ENCODE measurements around the gene GPX6. TPM values are rescaled to one million over a fixed set of nuclear protein-coding genes. Genes with fewer than 3 reads are reported as not detected.

The GPX6 gene
- total and polyA plus RNA-seq, 8 donors, result 0.71 to 2.0 (median 1.5) TPM; not detected in 2

- TF ChIP-seq CTCF (IDR thresholded peaks at IDR 0.05), result no peak
- Histone ChIP-seq H3K27ac (no peak overlapping the region), H3K36me3 (no peaks in the 10 kb centered on the region), H3K4me1 (no peaks in the 10 kb centered on the region), H3K4me3 (no peak overlapping the region), H3K9me3 (no peaks in the 10 kb centered on the region), H3K27me3 (peaks cover 8 to 75% of the 10 kb centered on the region in 2 donors)
- DNase-seq (no peak), ATAC-seq (no peak)
- intact Hi-C loops (cut with DNase I), result no loop called here
Measured at GRCh38 chr6:28537065-28537464, 21.5 kb upstream of the GPX6 start.

GRCh38 chr6:28534875-28535274 lies 19.3 kb upstream of the GPX6 start:
- Histone ChIP-seq H3K27ac (no peak overlapping the region), H3K36me3 (no peaks in the 10 kb centered on the region), H3K4me1 (no peaks in the 10 kb centered on the region), H3K4me3 (no peak overlapping the region), H3K27me3 (peaks cover 8 to 66% of the 10 kb centered on the region in 2 donors), H3K9me3 (no peaks in the 10 kb centered on the region)
- intact Hi-C loops (cut with DNase I), result no loop called here
- TF ChIP-seq CTCF (IDR thresholded peaks at IDR 0.05), result no peak
- DNase-seq (no peak), ATAC-seq (no peak)

- no peak for TF ChIP-seq CTCF (IDR thresholded peaks at IDR 0.05)
- Histone ChIP-seq H3K9me3 (no peaks in the 10 kb centered on the region), H3K4me3 (no peak overlapping the region), H3K27me3 (peaks cover 8 to 66% of the 10 kb centered on the region in 2 donors), H3K36me3 (no peaks in the 10 kb centered on the region), H3K27ac (no peak overlapping the region), H3K4me1 (no peaks in the 10 kb centered on the region)
- no peak for DNase-seq
- intact Hi-C loops (cut with DNase I), result no loop called here
- no peak for ATAC-seq
Measured at GRCh38 chr6:28534306-28534705, 18.7 kb upstream of the GPX6 start.

GRCh38 chr6:28531479-28532128 lies 16.0 kb upstream of the GPX6 start:
- DNase-seq (no peak), ATAC-seq (no peak)
- Histone ChIP-seq H3K36me3 (no peaks in the 10 kb centered on the region), H3K4me1 (no peaks in the 10 kb centered on the region), H3K4me3 (no peak overlapping the region), H3K9me3 (no peaks in the 10 kb centered on the region), H3K27ac (no peak overlapping the region), H3K27me3 (peaks cover under 1 to 57% of the 10 kb centered on the region in 2 donors)
- intact Hi-C loops (cut with DNase I), result no loop called here
- TF ChIP-seq CTCF (IDR thresholded peaks at IDR 0.05), result no peak

- intact Hi-C loops (cut with DNase I), result no loop called here
- no peak for TF ChIP-seq CTCF (IDR thresholded peaks at IDR 0.05)
- Histone ChIP-seq H3K4me3 (no peak overlapping the region), H3K36me3 (no peaks in the 10 kb centered on the region), H3K4me1 (no peaks in the 10 kb centered on the region), H3K27me3 (peaks cover 0 to 57% of the 10 kb centered on the region in 2 donors), H3K9me3 (no peaks in the 10 kb centered on the region), H3K27ac (no peak overlapping the region)
- ATAC-seq, result no peak
- no peak for DNase-seq
Measured at GRCh38 chr6:28530777-28531176, 15.2 kb upstream of the GPX6 start.
